ENCODE measurements around the gene HMX3. TPM values are rescaled to one million over a fixed set of nuclear protein-coding genes. Genes with fewer than 3 reads are reported as not detected.
"Not testable (repeated sequence)": the region's sequence is repeated elsewhere in the genome, so short reads cannot be mapped to it uniquely, and the experiment has no call there.

HMX3 gene
- total RNA-seq, 1 experiment from 2014 or later, result not detected

DNA sequence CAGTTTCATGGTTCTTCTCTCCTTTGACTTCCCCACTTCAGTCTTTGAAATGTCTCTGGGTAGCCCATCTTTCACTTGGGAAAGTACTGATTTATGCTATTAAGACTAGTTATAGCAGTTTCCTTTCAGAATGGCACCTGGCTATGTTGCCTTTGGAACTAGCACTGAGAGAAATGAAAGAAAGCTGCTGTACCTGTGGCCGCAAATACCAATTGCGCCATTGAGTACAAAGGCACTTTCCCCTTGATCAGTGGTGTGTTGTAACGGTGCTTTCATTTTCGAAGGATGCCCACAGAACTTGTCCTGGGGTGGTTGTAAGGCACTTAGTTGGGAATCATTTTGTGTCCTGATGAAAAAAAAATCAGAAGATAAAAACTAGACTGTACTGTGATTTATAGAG, 35.2 kb downstream of the HMX3 start:
- H3K23ac ChIP-seq (ENCODE audit: insufficient read length, low read depth, low read length), result no peak overlapping the region
- H2AK5ac ChIP-seq (ENCODE audit: insufficient read length, low read length), result no peak overlapping the region
- no peak overlapping the region for H3K4ac ChIP-seq (ENCODE audit: low read depth, low read length)
- H3K9ac ChIP-seq (ENCODE audit: extremely low read depth, insufficient read length, low read length), result no peak overlapping the region
- H3K79me1 ChIP-seq (ENCODE audit: insufficient read depth, low read depth, low read length, poor library complexity, severe bottlenecking), result peaks cover 10% of the 10 kb centered on the region
- H3K27me3 ChIP-seq (ENCODE audit: insufficient read depth, low read length), result no peaks in the 10 kb centered on the region
- H3K23me2 ChIP-seq (ENCODE audit: insufficient read length, low read depth, low read length, poor library complexity, severe bottlenecking), result no peaks in the 10 kb centered on the region
- no peak overlapping the region for H2BK5ac ChIP-seq (ENCODE audit: insufficient read length, low read length)
- no peaks in the 10 kb centered on the region for H4K20me1 ChIP-seq (ENCODE audit: control insufficient read depth, insufficient read depth, insufficient read length)
- no peak overlapping the region for H3K56ac ChIP-seq (ENCODE audit: insufficient read length, low read depth, low read length)
- no peak overlapping the region for H3T11ph ChIP-seq (ENCODE audit: low read length)
- H3K14ac ChIP-seq (ENCODE audit: insufficient read depth, low read length), result no peak overlapping the region
- WGBS (ENCODE audit: extremely low coverage, insufficient read length, low lambda C conversion rate), result no CpG with 5 or more reads among the region's 4 CpGs
- peaks cover 3% of the 10 kb centered on the region; the same call in 1 of the 2 replicates for H3K79me2 ChIP-seq (ENCODE audit: insufficient read depth, low read length)
- H2BK15ac ChIP-seq (ENCODE audit: low read depth, low read length), result no peak overlapping the region
- H3K27me3 Mint-ChIP-seq (ENCODE audit: low read depth), result no peaks in the 10 kb centered on the region
- no peak overlapping the region for H4K8ac ChIP-seq (replicated peaks; ENCODE audit: insufficient read length, low read depth, low read length)
- H3K9me3 ChIP-seq (ENCODE audit: control insufficient read depth, low read depth, low read length), result no peaks in the 10 kb centered on the region
- no peak for DNase-seq
- H4K5ac ChIP-seq (ENCODE audit: insufficient read length, low read depth, low read length), result no peak overlapping the region
- H3K9me3 Mint-ChIP-seq, result no peaks in the 10 kb centered on the region
- peaks cover 30 to 49% (median 31%) of the 10 kb centered on the region in 3 experiments for H3K36me3 Mint-ChIP-seq (ENCODE audit: insufficient read depth in 1 of 3, low read depth in 3 of 3)
- H3K4me2 ChIP-seq (ENCODE audit: insufficient read depth, insufficient read length, low read length), result no peak overlapping the region
- no peak overlapping the region for H3K27ac Mint-ChIP-seq
- no peak overlapping the region for H3K4me3 Mint-ChIP-seq
- H2BK120ac ChIP-seq (ENCODE audit: low read depth, low read length, poor library complexity, severe bottlenecking), result no peak overlapping the region
- no peak overlapping the region for H2AFZ ChIP-seq (ENCODE audit: low read length)
- no peak overlapping the region for H4K91ac ChIP-seq (ENCODE audit: insufficient read length, low read depth, low read length)
- no peak overlapping the region for H3K18ac ChIP-seq (ENCODE audit: insufficient read length, low read depth, low read length)
- TF ChIP-seq, protein P1, sequence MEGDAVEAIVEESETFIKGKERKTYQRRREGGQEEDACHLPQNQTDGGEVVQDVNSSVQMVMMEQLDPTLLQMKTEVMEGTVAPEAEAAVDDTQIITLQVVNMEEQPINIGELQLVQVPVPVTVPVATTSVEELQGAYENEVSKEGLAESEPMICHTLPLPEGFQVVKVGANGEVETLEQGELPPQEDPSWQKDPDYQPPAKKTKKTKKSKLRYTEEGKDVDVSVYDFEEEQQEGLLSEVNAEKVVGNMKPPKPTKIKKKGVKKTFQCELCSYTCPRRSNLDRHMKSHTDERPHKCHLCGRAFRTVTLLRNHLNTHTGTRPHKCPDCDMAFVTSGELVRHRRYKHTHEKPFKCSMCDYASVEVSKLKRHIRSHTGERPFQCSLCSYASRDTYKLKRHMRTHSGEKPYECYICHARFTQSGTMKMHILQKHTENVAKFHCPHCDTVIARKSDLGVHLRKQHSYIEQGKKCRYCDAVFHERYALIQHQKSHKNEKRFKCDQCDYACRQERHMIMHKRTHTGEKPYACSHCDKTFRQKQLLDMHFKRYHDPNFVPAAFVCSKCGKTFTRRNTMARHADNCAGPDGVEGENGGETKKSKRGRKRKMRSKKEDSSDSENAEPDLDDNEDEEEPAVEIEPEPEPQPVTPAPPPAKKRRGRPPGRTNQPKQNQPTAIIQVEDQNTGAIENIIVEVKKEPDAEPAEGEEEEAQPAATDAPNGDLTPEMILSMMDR (conservative IDR thresholded peaks at IDR 0.05), result no peak
- H2BK20ac ChIP-seq (ENCODE audit: low read depth, low read length, poor library complexity, severe bottlenecking), result no peak overlapping the region
- no peaks in the 10 kb centered on the region for H3K4me1 ChIP-seq (ENCODE audit: insufficient read depth, low read length)
- no peaks in the 10 kb centered on the region for H3K4me1 Mint-ChIP-seq
- H2BK12ac ChIP-seq (ENCODE audit: insufficient read length, low read depth, low read length), result no peak overlapping the region
- H3K27ac ChIP-seq (ENCODE audit: insufficient read length, low read depth, low read length), result no peak overlapping the region

DNA sequence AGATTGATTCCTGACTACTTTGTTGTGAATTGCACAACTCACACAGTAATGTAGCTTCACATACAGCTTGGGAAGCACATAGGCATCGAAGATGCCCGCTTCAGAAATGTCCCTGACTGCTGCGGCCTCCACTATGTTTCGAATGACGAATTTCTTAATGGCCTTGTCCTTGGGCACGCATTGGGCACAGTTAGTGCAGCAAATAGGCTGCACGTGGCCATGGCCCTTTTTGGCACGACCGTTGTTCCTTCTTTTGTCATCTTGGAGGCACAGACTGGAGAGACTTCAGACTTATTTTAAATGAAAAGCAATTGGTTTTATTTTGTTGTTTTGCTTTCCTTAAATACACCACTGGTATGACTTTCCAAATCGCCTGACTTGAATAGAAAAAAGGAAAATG, 35.8 kb downstream of the HMX3 start:
- not testable (repeated sequence) for H3K23me2 ChIP-seq (ENCODE audit: insufficient read length, low read depth, low read length, poor library complexity, severe bottlenecking); H3K18ac ChIP-seq (ENCODE audit: insufficient read length, low read depth, low read length); H2BK5ac ChIP-seq (ENCODE audit: insufficient read length, low read length); H3K4me3 Mint-ChIP-seq; H4K20me1 ChIP-seq (ENCODE audit: control insufficient read depth, insufficient read depth, insufficient read length); H3K9me3 ChIP-seq (ENCODE audit: control insufficient read depth, low read depth, low read length); H4K5ac ChIP-seq (ENCODE audit: insufficient read length, low read depth, low read length); H3K56ac ChIP-seq (ENCODE audit: insufficient read length, low read depth, low read length); H4K8ac ChIP-seq (replicated peaks; ENCODE audit: insufficient read length, low read depth, low read length); H3T11ph ChIP-seq (ENCODE audit: low read length); H3K79me2 ChIP-seq (ENCODE audit: insufficient read depth, low read length); H3K27me3 ChIP-seq (ENCODE audit: insufficient read depth, low read length); H3K9me3 Mint-ChIP-seq; H3K23ac ChIP-seq (ENCODE audit: insufficient read length, low read depth, low read length); H3K79me1 ChIP-seq (ENCODE audit: insufficient read depth, low read depth, low read length, poor library complexity, severe bottlenecking); H3K27ac Mint-ChIP-seq; H2BK12ac ChIP-seq (ENCODE audit: insufficient read length, low read depth, low read length); H3K9ac ChIP-seq (ENCODE audit: extremely low read depth, insufficient read length, low read length); H2AK5ac ChIP-seq (ENCODE audit: insufficient read length, low read length); H3K4ac ChIP-seq (ENCODE audit: low read depth, low read length); H3K27me3 Mint-ChIP-seq (ENCODE audit: low read depth); H2BK20ac ChIP-seq (ENCODE audit: low read depth, low read length, poor library complexity, severe bottlenecking); H2AFZ ChIP-seq (ENCODE audit: low read length); H3K14ac ChIP-seq (ENCODE audit: insufficient read depth, low read length); H3K4me1 ChIP-seq (ENCODE audit: insufficient read depth, low read length); H2BK15ac ChIP-seq (ENCODE audit: low read depth, low read length); H4K91ac ChIP-seq (ENCODE audit: insufficient read length, low read depth, low read length); H3K27ac ChIP-seq (ENCODE audit: insufficient read length, low read depth, low read length); H3K4me1 Mint-ChIP-seq; DNase-seq; H3K4me2 ChIP-seq (ENCODE audit: insufficient read depth, insufficient read length, low read length); H2BK120ac ChIP-seq (ENCODE audit: low read depth, low read length, poor library complexity, severe bottlenecking)
- WGBS (ENCODE audit: extremely low coverage, insufficient read length, low lambda C conversion rate), result no CpG with 5 or more reads among the region's 10 CpGs
- H3K36me3 Mint-ChIP-seq (ENCODE audit: insufficient read depth in 1 of 3, low read depth in 3 of 3), result peaks cover 30 to 49% (median 36%) of the 10 kb centered on the region in 3 experiments
